Pancreas (tissue), 10 donors: ENCODE data around the gene AFAP1L1. TPM values are rescaled to one million over a fixed set of nuclear protein-coding genes. Genes with fewer than 3 reads are reported as not detected.

Experiments
- ATAC-seq, 4 donors: fragments of 200-7000 bp; cut with Tn5 transposase; one replicate each; pipeline versions ENCODE4 v1.8.0 to v1.9.1; 2020; ENCODE audit warnings: mild to moderate bottlenecking in 4 of 4, moderate library complexity in 4 of 4
- DNase-seq, 6 donors: peaks; one replicate each; pipeline ENCODE4 v3.0.0-alpha.2; 2020
- FAIRE-seq: peaks from 2 replicates; lab custom pipeline; 2012; peaks lifted over from hg19 to GRCh38; lab: Jason Lieb, UNC
- H3K27ac ChIP-seq, 4 donors: fragments of 200-600 bp; sonication (generic); 1 replicate in 3 of 4; 2 replicates in 1 of 4; pipeline versions ENCODE4 v1.5.0 to v1.8.0; 2020
- H3K27me3 ChIP-seq, 4 donors: fragments of 200-600 bp; one replicate each; pipeline ENCODE4 v1.8.0; 2021
- H3K36me3 ChIP-seq, 3 donors: fragments of 200-600 bp; sonication (generic) in 1 of 3; one replicate each; pipeline versions ENCODE4 v1.5.0 to v1.8.0; 2020 to 2021
- H3K4me1 ChIP-seq, 3 donors: fragments of 200-600 bp; one replicate each; pipeline ENCODE4 v1.8.0; 2021
- H3K4me3 ChIP-seq, 4 donors: fragments of 200-600 bp; sonication (generic) in 2 of 4; one replicate each; pipeline versions ENCODE4 v1.5.0 to v1.8.0; 2020 to 2021
- H3K9me3 ChIP-seq, 4 donors: fragments of 200-600 bp; one replicate each; pipeline ENCODE4 v1.8.0; 2021
- WGBS, 2 donors: extraction: QIAGEN DNeasy Blood & Tissue Kit; methylation state at CpG; one replicate each; pipeline ENCODE4 v1.1.7; 2013; 5-methylcytosine and 5-hydroxymethylcytosine counted together
- intact Hi-C, 3 donors: fragments of 100-400 bp; cut with DNase I; formaldehyde crosslinking; loops; one replicate each; pipeline versions ENCODE4 v1.11.1 to v1.14.2; 2022
- polyA plus RNA-seq, 2 donors: library from polyadenylated mRNA; stranded (reverse); fragments of 200-250 nt; gene quantifications; one replicate each; pipeline ENCODE4 v1.2.3, GENCODE V29; 2013
- total RNA-seq, 6 donors: library from RNA; stranded (reverse); fragmentation: NEBNext Ultra II Directional in 4 of 6; extraction: Animal tissue kit (Norgen Biotek cat#: 25700) in 4 of 6; gene quantifications; one replicate each; pipeline versions ENCODE4 v1.2.1 to v1.2.4, GENCODE V29; 2021 to 2023
- TF ChIP-seq, protein P1 (sequence below), 4 donors: fragments of 200-600 bp; sonication (generic) in 3 of 4; IDR thresholded peaks; one replicate each; pipeline versions ENCODE4 v1.5.0 to v1.8.0; 2021; ENCODE audit warnings: antibody characterized with exemption in 4 of 4
- donor health status: healthy with polysubstance abuse.
- donor health status: DM: no; HTN: no; CAD: no; lungs with moderate emphysema.
- donor health status: DM: no; HTN: no; CAD: no.
- donor health status: control.
- donor health status: control.
- donor health status: Bipolar disorder and iron deficiency.
- donor health status: DM: yes; HTN: yes; CAD: no.
- donor health status: DM: no; HTN: no; CAD: no.
- donor health status: DM: no; HTN: no; CAD: no.
- donor health status: DM: yes; HTN: yes; CAD: no.

Gene AFAP1L1
- total and polyA plus RNA-seq, 8 donors = 0.54 to 2.4 (median 1.2) TPM

DNA sequence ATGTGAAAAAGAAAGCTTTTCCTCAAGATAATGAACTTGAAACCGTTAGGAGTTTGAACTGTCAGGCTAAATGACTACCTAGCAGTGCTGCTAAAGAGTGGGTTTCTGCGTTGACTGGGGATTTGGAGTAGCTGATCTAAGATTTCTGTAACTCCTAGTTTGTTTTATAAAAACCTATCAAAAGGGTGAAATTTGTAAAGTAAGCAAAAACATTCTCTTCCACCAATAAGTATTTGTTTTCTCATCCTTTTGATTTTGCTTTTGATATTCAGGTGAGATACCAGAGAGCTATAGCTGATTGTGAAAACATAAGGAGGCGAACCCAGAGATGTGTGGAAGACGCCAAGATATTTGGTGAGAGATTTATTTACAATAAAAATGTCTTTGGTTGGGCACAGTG, 77.7 kb downstream of the AFAP1L1 start:
- TF ChIP-seq, protein P1, sequence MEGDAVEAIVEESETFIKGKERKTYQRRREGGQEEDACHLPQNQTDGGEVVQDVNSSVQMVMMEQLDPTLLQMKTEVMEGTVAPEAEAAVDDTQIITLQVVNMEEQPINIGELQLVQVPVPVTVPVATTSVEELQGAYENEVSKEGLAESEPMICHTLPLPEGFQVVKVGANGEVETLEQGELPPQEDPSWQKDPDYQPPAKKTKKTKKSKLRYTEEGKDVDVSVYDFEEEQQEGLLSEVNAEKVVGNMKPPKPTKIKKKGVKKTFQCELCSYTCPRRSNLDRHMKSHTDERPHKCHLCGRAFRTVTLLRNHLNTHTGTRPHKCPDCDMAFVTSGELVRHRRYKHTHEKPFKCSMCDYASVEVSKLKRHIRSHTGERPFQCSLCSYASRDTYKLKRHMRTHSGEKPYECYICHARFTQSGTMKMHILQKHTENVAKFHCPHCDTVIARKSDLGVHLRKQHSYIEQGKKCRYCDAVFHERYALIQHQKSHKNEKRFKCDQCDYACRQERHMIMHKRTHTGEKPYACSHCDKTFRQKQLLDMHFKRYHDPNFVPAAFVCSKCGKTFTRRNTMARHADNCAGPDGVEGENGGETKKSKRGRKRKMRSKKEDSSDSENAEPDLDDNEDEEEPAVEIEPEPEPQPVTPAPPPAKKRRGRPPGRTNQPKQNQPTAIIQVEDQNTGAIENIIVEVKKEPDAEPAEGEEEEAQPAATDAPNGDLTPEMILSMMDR (IDR thresholded peaks at IDR 0.05) = no peak
- peaks cover 0 to 5% (median 0%) of the 10 kb centered on the region in 3 donors for H3K4me1 ChIP-seq
- H3K36me3 ChIP-seq = peaks cover 0 to 39% (median 20%) of the 10 kb centered on the region in 3 donors
- no peak for ATAC-seq
- no peak for FAIRE-seq
- H3K27ac ChIP-seq = no peak overlapping the region
- no peaks in the 10 kb centered on the region for H3K27me3 ChIP-seq
- intact Hi-C loops = no loop called here
- 89 to 92% methylated on average over 4 of the region's 4 CpGs for WGBS, 2 donors
- H3K9me3 ChIP-seq = no peaks in the 10 kb centered on the region
- DNase-seq = no peak
- H3K4me3 ChIP-seq = no peak overlapping the region

DNA sequence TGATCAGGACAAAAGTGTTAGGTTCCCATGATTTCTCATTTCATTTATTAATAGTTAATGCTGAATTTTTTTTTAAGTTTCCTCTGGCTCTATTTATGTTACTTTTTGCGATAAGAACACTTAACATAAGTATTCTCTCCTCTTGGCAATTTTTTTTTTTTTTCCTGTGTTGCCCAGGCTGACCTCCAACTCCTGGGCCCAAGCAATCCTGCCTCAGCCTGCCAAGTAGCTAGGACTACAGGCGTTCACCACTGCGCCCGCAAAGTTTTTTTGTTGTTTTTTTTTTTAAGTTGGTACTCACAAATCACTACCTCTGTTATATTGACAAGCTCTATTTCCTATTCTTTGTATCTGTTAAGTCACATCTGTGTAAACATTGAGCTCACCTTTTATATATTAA, 80.5 kb downstream of the AFAP1L1 start:
- 85 to 90% methylated on average over 4 of the region's 4 CpGs for WGBS, 2 donors
- Histone ChIP-seq H3K9me3 (no peaks in the 10 kb centered on the region), H3K4me3 (no peak overlapping the region), H3K36me3 (peaks cover 0 to 39% (median 20%) of the 10 kb centered on the region in 3 donors), H3K4me1 (no peaks in the 10 kb centered on the region), H3K27me3 (no peaks in the 10 kb centered on the region), H3K27ac (no peak overlapping the region)
- DNase-seq = no peak
- intact Hi-C loops = no loop called here
- TF ChIP-seq, protein P1 (IDR thresholded peaks at IDR 0.05) = no peak
- no peak for ATAC-seq
- FAIRE-seq = no peak

DNA sequence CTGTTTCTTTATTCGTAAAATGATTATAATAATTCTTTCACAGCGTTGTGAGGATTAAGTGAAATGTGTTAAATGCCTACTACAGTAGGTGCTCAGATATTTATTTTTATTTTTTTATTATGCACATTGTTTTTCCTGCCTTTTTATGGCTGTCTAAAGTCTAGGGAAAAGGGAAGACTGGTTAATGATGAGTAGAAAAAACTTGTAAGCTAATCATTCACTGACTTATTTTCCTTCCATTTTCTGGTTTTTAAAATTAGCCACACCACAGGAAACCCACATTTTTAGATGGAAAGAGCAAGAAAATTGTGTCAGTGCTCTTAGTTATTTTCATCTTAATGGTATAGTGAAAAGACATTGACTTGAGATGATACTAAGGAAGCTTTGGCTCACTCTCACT, 82.3 kb downstream of the AFAP1L1 start:
- no peaks in the 10 kb centered on the region for H3K9me3 ChIP-seq
- peaks cover 0 to 5% (median 0%) of the 10 kb centered on the region in 3 donors for H3K4me1 ChIP-seq
- H3K4me3 ChIP-seq = no peak overlapping the region
- no peaks in the 10 kb centered on the region for H3K27me3 ChIP-seq
- ATAC-seq (no peak), FAIRE-seq (no peak), DNase-seq (no peak)
- TF ChIP-seq, protein P1 (IDR thresholded peaks at IDR 0.05) = no peak
- H3K36me3 ChIP-seq = peaks cover 0 to 33% (median 17%) of the 10 kb centered on the region in 3 donors
- intact Hi-C loops = no loop called here
- H3K27ac ChIP-seq = no peak overlapping the region
- 82 to 88% methylated on average over 2 of the region's 2 CpGs for WGBS, 2 donors

DNA sequence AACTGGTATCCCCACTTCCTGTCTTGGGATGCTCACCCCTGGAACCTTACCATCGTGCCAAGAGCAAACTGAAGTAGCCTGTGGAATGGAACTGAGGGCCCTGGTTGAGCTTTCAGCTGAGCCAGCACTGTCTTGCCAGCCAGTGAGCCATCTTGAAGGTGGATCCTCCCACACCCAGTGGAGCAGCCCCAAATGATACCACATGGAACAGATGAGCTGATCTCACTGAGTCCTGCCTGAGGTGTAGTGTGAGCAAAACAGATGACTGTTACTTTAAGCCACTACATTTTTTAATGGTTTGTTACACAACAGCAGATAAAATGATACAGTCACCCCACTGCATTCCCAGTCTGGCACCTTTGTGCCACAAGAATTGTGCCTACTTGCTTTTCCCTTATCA, 84.0 kb downstream of the AFAP1L1 start:
- intact Hi-C loops = no loop called here
- Histone ChIP-seq H3K4me1 (peaks cover 0 to 5% (median 0%) of the 10 kb centered on the region in 3 donors), H3K4me3 (no peak overlapping the region), H3K9me3 (no peaks in the 10 kb centered on the region), H3K27ac (no peak overlapping the region), H3K36me3 (peaks cover 0 to 17% (median 4%) of the 10 kb centered on the region in 3 donors), H3K27me3 (no peaks in the 10 kb centered on the region)
- no peak for ATAC-seq
- DNase-seq = no peak
- WGBS, 2 donors = 92 to 100% methylated on average over 1 of the region's 1 CpG
- no peak for FAIRE-seq
- TF ChIP-seq, protein P1 (IDR thresholded peaks at IDR 0.05) = no peak

DNA sequence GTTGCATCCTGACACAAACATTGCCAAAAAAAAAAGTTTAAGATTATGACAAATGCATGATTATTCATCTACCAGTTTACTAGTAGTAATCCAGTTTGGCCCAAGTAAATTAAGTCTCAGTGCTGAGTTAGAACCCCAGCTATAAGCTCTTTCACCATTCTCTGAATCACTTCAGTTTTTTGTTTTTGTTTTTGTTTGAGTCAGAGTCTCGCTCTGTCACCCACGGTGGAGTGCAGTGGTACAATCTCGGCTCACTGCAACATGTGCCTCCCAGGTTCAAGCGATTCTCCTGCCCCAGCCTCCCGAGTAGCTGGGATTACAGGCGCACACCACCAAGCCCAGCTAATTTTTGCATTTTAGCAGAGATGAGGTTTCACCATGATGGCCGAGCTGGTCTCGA, 84.7 kb downstream of the AFAP1L1 start:
- no peak for FAIRE-seq
- TF ChIP-seq, protein P1 (IDR thresholded peaks at IDR 0.05) = no peak

More for the DNA sequence above, 84.7 kb downstream of the AFAP1L1 start:
- peaks cover 0 to 5% (median 0%) of the 10 kb centered on the region in 3 donors for H3K4me1 ChIP-seq
- no peak overlapping the region for H3K27ac ChIP-seq
- intact Hi-C loops = no loop called here
- ATAC-seq (no peak), DNase-seq (no peak)
- H3K27me3 ChIP-seq = no peaks in the 10 kb centered on the region
- H3K36me3 ChIP-seq = peaks cover 0 to 10% (median 0%) of the 10 kb centered on the region in 3 donors
- no peaks in the 10 kb centered on the region for H3K9me3 ChIP-seq
- H3K4me3 ChIP-seq = no peak overlapping the region
- 95 to 97% methylated on average over 8 of the region's 8 CpGs for WGBS, 2 donors
